ENCODE results near the gene TSHZ2.
"Not testable (repeated sequence)": the region's sequence is repeated elsewhere in the genome, so short reads cannot be mapped to it uniquely, and the experiment has no call there.

Gene TSHZ2

DNA sequence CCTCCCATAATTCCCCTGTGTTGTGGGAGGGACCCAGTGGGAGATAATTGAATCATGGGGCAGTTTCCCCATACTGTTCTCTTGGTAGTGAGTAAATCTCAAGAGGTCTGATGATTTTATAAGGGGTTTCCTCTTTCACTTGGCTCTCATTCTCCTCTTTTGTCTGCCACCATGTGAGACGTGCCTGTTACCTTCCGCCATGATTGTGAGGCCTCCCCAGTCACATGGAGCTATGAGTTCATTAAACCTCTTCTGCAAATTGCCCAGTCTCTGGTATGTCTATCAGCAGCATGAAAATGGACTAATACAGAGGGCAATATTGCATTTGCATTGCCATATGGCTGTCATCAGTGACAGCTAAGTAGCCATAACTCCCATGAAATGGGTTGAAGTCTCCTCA is 558.3 kb downstream of the TSHZ2 start:
- no peak for DNase-seq

GRCh38 chr20:53532654-53533312 is 560.6 kb downstream of the TSHZ2 start:
- not testable (repeated sequence) for DNase-seq

DNA sequence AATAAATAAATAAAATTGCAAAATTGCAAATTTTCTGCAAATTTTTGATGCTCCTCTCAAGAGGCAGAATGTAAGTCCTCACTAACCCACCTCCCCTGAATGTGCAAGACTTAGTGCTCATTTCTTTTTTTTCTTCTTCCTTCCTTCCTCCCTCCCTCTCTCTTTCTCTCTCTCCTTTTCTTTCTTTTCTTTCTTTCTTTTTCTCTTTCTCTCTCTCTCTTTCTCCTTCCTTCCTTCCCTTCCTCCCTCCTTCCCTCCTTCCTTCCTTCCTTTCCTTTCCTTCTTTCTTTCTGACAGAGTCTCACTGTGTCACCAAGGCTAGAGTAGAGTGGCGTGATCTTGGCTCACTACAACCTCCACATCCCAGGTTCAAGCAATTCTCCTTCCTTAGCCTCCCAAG is 561.3 kb downstream of the TSHZ2 start:
- DNase-seq: no peak

- no peak for DNase-seq
Observed at GRCh38 chr20:53534037-53534436, 561.9 kb downstream of the TSHZ2 start.

DNA sequence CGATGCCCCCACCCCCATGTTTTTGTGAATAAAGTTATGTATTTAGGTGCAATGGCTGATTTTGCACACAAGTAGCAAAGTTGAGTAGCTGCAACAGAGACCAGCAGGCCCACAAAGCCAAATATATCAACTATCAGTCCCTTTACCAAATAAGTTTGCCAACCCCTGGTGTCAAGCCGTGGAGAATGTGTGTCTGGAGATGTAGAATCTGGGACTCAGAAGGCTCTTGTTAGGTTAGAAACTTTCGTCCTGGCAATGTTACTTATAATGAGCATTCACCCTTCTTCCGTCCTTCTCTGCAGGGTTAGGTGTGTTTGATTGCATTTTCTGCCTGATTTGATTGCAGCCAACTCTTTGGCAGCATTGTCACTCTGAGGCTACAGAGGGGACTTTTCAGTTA is 563.7 kb downstream of the TSHZ2 start:
- DNase-seq: no peak

DNA sequence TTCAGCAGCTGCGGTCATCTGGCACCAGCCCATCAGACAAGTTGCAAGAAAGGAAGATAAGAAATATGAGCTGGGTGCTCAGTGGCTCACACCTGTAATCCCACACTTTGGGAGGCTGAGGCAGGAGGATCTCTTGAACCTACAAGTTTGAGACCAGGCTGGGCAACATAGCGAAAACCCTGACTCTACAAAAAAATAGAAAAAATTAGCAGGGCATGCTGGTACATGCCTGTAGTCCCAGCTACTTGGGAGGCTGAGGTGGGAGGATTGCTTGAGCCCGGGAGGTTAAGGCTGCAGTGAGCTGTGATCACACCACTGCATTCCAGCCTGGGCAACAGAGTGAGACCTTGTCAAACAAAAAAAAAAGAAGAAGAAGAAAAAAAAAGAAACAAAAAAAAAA is 564.2 kb downstream of the TSHZ2 start:
- not testable (repeated sequence) for DNase-seq

DNA sequence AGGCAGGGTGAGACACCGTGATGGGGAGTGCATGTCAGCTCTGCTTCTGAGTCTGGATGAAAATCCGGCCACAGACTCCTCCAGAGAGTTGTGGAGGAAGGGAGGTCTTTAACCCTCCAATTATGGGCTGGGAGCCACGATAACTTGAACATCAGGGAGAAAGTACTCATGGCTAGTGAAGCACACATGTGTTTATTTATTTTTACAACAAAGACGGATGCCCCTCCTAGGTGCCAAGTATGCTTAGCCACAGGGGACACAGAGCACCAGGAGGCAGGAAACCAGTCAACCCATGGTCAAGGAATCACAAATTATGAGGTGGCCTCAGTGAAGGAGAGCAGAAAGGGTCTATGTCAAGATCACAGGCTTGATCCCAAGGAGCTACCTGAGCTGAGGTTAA is 567.4 kb downstream of the TSHZ2 start:
- no peak for DNase-seq
